ENCODE data around the gene CASP14.
"Not testable (repeated sequence)": the region's sequence is repeated elsewhere in the genome, so short reads cannot be mapped to it uniquely, and the experiment has no call there.

Gene CASP14

GRCh38 chr19:15048885-15049541 lies at the start of gene CASP14:
Gene CASP14 (plus strand): TSS chr19:15049480. CDS start chr19:15052252, 2,772 bp downstream.
- no peak for DNase-seq (ENCODE audit: low spot score)

GRCh38 chr19:15008308-15008707 lies 41.0 kb upstream of the CASP14 start:
- no peak for DNase-seq (ENCODE audit: low spot score)

GRCh38 chr19:15010501-15011300 lies 38.6 kb upstream of the CASP14 start:
- DNase-seq (ENCODE audit: low spot score) = no peak

GRCh38 chr19:15014579-15014978 lies 34.7 kb upstream of the CASP14 start:
- no peak for DNase-seq (ENCODE audit: low spot score)

GRCh38 chr19:15015946-15016542 lies 33.2 kb upstream of the CASP14 start:
- DNase-seq (ENCODE audit: low spot score) = no peak

GRCh38 chr19:15018836-15019235 lies 30.4 kb upstream of the CASP14 start:
- DNase-seq (ENCODE audit: low spot score) = not testable (repeated sequence)

GRCh38 chr19:15021286-15022007 lies 27.8 kb upstream of the CASP14 start:
- DNase-seq (ENCODE audit: low spot score) = no peak

GRCh38 chr19:15022752-15023151 lies 26.5 kb upstream of the CASP14 start:
- DNase-seq (ENCODE audit: low spot score) = no peak

- no peak for DNase-seq (ENCODE audit: low spot score)
Measured at GRCh38 chr19:15025217-15025616, 24.1 kb upstream of the CASP14 start.

GRCh38 chr19:15028490-15028889 lies 20.8 kb upstream of the CASP14 start:
- DNase-seq (ENCODE audit: low spot score) = no peak

GRCh38 chr19:15031675-15032074 lies 17.6 kb upstream of the CASP14 start:
- DNase-seq (ENCODE audit: low spot score) = no peak

GRCh38 chr19:15035795-15036311 lies 13.4 kb upstream of the CASP14 start:
- no peak for DNase-seq (ENCODE audit: low spot score)

GRCh38 chr19:15037586-15037985 lies 11.7 kb upstream of the CASP14 start:
- no peak for DNase-seq (ENCODE audit: low spot score)

GRCh38 chr19:15038294-15038693 lies 11.0 kb upstream of the CASP14 start:
- no peak for DNase-seq (ENCODE audit: low spot score)

GRCh38 chr19:15042003-15042402 lies 7.3 kb upstream of the CASP14 start:
- no peak for DNase-seq (ENCODE audit: low spot score)

- no peak for DNase-seq (ENCODE audit: low spot score)
Measured at GRCh38 chr19:15042826-15043225, 6.5 kb upstream of the CASP14 start.

GRCh38 chr19:15045506-15045905 lies 3.8 kb upstream of the CASP14 start:
- no peak for DNase-seq (ENCODE audit: low spot score)

GRCh38 chr19:15047680-15048079 lies 1.6 kb upstream of the CASP14 start:
- no peak for DNase-seq (ENCODE audit: low spot score)

GRCh38 chr19:15048128-15048527 lies 1.2 kb upstream of the CASP14 start:
- no peak for DNase-seq (ENCODE audit: low spot score)

GRCh38 chr19:15050639-15051038 lies 1.4 kb downstream of the CASP14 start:
- DNase-seq (ENCODE audit: low spot score) = no peak

- DNase-seq (ENCODE audit: low spot score) = no peak
Measured at GRCh38 chr19:15062036-15062435, 12.8 kb downstream of the CASP14 start.

GRCh38 chr19:15070386-15070785 lies 21.1 kb downstream of the CASP14 start:
- not testable (repeated sequence) for DNase-seq (ENCODE audit: low spot score)

Data from germinal center (tissue), 1 donor.